HG03095 (cell line): ENCODE results near the gene LY6G6C.

ENCODE experiments used
- ATAC-seq: cut with Tn5 transposase; IDR thresholded peaks from one replicate; pipeline ENCODE4 v1.9.1; 2021; ENCODE audit warnings: moderate library complexity; ENCODE audit not compliant: unreplicated experiment

The LY6G6C gene

DNA sequence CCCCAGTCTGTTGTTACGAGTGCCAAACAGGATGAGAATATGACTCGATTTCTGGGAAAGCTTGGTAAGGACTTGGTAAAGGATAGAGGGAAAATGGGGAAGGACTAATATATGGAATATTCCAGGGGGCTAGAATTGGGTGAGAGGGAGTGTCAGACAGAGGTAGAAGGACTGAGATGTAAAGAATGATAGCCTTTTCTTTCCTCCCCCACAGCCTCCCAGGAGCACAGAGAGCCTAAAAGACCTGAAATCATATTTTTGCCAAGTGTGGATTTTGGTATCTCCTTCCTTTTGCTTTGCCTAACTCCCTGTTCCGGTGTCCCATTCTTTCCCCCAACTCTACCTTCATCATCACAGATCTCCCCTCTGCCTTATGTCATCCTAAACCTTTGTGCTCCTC, 21.3 kb upstream of the LY6G6C start:
- ATAC-seq = no peak

DNA sequence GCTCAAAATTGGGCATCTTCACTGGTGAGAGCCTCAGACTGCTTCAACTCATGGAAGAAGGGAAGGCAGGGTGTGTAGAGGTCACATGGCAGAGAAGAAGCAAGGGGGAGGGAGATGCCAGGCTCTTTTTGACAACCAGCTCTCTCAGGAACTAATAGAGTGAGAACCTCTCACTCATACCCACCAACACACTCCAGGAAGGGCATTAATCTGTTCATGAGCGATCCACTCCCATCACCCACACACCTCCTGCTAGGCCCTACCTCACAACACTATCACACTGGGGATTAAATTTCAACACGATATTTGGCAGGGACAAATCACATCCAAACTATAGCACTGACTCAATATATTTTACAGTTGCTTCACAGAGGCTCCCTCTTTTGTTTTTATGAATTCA, 20.3 kb upstream of the LY6G6C start:
- ATAC-seq = no peak

DNA sequence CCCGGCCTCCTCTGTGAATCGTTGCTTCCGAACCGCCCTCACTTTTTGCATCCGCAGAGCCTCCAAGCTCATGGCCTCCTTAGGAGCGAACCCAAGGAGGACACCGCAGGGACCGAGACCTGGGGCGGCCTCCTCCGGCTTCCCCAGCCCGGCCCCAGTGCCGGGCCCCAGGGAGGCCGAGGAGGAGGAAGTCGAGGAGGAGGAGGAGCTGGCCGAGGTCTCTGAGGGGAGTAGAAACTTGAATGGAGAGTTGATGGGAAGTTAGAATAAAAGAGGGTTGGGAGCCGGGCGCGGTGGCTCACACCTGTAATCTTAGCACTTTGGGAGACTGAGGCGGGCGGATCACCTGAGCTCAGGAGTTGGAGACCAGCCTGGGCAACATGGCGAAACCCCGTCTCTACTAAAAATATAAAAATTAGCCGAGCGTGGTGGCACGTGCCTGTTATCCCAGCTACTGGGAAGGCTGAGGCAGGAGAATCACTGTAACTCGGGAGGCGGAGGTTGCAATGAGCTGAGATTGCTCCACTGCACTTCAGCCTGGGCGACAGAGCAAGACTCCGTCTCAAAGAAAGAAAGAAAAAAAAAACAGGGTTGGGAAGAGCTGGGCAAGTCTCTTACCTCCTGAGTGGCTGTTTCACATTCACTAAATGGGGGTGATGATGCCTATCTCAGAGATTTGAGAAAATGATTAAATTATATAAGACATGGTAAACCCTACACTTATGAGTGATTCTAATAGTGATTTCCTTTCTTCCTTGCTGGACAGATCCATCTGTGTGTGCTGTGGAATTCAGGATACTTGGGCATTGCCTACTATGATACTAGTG, 19.1 kb upstream of the LY6G6C start:
- no peak for ATAC-seq

DNA sequence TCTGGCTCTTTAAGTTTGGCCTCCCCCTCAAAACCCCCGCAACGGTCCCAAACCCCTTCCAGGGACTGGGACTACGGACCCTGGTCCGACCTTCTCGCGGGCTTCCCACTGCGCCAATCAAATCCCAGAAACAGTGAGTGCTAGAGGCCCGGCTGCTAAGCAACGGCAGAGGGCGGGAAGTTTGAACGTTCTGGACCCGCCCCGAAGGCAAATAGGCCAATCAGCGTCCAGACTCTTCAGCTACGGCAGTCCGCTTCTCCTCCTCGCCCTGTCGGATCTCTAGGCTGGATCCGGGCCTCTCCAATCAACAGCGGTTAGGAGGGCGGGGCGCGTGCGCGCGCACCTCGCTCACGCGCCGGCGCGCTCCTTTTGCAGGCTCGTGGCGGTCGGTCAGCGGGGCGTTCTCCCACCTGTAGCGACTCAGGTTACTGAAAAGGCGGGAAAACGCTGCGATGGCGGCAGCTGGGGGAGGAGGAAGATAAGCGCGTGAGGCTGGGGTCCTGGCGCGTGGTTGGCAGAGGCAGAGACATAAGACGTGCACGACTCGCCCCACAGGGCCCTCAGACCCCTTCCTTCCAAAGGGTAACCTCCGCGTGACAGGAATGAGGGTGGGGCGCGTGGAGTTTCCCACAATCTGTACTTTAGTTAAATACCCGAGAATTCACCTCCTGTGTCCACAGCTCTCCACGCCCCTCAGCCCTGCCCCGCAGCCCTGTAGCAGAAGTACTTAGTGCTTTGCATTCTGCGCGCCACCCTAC, 18.3 kb upstream of the LY6G6C start, which contains the start of gene MSH5:
MSH5 (plus strand) TSS at position 367 of the 758 bp plus-strand sequence. CDS start 462 bp downstream, outside the sequence.
- peak; percentile 69 for ATAC-seq

DNA sequence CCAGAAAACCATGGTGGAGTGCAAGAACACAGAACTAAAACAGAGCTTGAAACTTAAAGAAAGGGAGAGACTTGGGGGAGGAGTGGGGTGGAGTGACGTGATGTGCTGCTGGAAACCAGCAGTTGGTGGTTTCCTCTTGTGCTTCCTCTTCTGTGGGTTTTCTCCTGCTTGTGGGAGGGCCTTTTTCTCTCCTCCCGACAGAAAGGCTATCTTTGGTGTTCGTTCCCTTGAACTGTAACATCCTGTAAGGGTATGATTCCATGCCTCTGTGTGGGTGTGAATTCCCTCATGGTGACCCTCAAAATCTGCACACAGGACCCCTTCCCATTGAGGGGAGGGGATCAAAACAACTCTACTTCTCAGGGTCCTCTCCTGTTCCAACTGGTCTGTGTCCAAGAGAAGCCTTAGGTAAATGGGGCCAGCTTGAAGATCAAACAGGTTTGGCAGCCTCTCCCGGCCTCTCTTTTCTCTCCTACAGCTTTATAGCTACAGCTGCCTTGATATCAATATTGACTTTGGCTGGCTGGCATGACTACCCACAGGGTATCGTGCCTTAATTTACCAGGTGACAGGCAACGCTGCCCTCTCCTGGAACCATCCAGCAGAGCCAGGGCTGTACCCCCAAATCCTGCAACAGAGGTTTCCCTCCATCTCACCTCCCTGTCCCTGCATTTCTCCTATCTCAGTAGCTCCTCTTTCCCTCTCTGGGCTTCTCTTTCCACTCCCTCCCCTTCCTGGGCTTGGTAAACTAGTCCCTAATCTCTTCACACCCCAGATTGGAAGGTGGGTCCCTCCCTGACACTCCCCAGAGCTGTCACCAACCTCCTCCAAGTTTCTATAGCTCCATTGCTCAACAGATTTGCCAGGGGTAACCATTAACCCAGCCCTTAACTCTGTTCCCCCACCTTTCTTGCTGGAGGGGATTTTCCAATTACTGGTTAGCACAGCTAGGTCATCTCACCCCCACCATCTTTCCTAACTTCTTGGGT, 16.7 kb upstream of the LY6G6C start:
- no peak for ATAC-seq

DNA sequence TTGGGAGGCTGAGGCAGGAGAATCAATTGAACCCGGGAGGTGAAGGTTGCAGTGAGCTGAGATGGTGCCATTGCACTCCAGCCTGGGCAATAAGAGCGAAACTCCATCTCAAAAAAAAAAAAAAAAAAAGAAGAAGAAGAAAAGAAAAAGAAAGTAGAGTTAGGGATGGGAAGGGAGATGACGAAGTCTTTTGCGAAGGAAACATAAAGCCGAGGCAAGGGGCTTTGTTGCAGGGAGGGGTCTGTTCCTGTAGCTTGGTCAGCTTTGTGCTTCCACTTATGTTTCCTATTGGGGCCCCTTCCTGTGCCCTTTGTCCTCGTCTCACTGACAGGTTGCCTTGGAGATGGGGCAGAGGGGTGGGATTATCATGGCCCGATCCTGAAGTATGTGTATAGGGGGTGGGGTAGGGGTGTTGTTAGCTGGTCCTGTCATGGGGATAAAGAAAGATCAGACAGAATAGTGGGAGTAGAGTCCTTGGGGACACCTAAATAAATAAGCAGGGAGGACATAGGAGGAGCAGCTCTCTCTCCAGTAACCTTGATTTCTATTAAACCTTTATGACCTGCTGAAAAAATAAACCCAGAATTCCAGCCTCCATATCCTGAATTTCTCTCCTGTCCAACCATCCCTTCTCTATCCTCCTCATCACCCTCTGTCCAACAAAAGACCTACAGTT, 15.9 kb upstream of the LY6G6C start:
- no peak for ATAC-seq

DNA sequence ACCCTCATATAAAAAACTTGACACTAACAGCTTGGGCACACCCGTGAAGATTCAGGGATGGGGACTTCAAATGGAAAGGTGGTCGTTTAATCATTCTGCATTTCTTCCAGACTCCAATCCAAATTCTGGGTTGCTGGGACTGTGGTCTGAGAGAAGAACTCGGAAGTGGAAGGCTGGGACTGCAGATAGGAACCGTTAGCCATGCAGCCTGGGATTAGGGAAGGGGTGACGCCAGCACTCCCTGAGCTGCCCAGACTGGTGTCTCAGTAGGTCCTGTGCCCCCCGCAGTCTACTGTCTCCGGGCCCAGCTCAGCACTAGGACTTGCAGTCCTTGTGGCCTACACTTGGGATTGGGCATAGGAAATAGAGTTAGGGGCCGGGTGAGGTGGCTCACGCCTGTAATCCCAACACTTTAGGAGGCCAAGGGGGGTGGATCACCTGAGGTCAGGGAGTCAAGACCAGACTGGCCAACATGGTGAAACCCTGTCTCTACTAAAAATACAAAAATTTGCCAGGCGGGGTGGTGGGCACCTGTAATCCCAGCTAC, 15.3 kb upstream of the LY6G6C start:
- ATAC-seq = no peak

DNA sequence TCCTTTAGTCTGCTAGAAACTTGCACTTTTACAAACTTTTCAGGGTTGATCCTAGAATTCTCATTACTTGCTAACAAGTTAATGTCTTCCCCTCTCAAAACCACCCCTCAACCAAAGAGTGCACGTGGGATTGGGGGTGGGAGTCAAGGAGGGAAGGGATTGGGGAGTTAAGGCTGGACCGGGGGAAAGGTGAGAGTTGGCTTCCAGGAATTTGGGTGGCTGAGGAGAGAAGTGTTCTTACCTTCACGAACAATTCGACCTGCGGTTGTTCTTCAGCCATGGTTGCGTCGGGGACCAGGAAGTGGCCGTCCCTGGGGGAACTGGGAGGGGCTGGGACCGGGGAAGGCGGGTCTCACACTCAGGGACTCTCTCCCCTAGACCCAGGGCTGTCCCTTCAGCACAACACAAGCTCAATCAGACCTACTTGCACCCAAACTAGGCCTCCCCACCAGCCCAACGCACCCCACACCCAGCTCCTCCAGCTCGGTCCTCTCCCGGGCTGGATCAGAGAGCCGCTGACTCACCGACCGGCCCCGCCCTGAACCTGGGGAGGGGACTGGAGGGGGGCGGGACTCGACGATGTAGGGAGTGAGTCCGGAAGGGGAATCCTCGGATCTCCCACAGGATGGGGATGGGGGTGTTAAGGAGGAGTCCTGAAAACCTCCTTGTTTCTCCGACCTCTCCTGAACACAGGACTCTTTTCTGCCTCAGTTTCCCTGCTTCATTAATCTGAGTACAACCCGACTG, 14.6 kb upstream of the LY6G6C start, which contains the start of gene CLIC1:
CLIC1 (minus strand) TSS at position 510 of the 747 bp plus-strand sequence; CDS start at position 280, 230 bp downstream.
- no peak for ATAC-seq

DNA sequence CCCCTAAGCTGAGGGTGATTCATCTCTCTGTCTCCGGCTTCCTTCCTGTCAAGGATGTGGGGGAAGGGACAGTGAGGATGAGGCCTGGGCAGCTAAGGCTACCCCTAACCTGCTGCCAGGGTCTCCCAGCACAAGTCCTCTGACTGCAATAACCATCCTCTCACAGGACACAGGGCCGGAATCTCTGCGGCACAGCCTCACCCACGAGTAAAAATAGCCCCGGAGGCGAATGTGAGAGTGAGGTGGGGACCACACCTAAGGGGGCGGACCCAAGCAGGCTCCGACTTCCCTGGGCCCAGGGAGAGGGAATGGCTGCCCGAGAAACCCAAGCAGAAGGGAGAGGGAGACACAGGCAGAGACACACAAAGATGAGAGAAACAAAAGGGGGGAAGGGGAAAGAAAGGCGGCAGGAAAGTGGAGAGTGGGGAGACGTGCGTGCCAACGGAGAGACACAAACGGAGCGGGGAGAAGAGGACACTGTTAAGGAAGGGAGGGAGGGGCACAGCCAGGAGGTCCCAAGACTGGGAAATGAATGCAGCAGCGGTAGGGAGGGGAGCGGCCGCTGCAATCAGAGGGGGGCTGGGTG, 13.4 kb upstream of the LY6G6C start:
- ATAC-seq = peak; percentile 24

DNA sequence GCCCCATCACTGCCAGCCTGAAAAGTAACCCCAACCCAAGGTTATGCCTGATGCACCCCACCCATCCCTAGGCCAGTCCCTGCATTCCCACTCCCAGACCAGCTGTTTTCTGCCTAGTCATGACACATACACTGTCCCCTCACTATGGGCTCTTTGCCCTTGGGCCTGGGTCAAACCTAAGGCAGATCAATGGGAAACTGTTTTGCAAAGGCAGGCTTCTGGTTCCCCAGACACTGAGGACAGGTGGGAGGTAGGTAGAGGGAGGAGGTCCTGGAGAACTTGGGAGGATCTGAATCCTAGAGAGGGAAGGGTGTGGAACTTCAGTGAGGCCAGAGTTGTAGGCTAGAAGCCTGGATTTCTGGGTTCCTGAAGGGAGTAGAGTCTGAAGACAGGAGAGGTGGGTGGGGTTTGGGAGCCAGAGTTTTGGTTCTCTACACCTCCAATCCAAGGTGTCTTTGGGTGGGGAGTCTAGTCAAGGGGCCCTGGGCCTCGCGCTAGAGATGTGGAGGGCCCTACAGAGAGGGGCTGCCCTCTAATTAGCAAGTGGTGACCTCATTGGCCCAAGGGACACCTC, 12.8 kb upstream of the LY6G6C start:
- ATAC-seq = no peak

DNA sequence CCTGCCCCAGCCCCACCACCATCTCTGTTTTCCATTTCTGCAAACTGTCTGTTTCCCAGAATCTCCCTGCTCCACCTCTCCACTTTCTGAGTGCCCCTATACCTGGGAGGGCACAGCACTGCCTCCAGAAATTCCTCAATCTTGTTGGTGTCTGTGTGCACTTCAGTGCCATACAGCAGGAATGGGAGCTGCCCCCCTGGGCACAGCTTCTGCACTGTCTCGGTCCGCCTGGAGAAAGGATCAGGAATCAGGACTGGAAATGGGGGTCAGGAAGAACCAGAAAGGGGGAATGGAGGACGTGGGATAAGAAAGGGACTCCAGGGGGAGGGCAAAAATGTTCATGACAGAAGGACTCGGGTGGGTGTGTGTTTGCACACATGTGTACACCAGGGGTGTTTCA, 12.2 kb upstream of the LY6G6C start:
- ATAC-seq = no peak

DNA sequence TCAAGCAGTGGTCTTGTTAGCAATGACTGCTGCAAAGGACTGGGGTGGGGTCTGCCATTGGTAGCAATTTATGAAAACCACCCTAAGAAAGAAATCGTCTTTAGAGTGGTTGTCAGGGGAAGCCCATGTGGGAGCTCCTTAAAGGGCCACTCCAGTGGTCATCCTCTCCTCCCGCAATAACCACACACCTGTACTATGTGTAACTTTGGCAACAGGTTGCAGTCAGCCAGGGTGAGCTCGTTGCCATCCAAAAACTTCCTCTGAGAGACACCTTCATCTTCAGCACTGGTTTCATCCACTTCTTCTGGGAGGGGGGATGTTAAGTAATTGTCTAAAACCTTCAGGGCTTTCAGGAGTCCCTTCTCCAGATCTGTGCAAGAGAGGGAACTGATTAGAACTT, 10.5 kb upstream of the LY6G6C start:
- no peak for ATAC-seq

DNA sequence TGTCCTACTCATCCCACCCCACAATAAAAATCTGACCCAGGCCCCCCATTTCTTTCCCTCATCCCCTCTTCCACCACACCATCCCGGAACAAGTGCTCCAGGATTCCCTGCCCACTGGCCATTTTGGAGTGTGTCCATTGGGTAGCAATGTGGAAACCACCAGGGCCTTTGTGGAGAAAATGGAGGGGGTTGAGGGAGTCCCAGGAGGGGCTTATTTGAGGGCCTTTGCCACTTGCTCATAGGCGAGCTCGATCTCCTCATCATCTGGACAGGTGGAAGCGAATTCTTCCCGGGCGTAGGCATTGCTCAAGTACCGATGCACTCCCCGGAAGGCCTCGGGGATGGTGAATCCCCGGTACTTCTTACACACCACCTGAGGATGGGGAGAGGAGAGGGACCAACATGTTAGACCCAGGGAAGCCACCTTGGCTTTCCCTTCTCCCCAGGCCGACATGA, 9.1 kb upstream of the LY6G6C start:
- ATAC-seq = no peak

DNA sequence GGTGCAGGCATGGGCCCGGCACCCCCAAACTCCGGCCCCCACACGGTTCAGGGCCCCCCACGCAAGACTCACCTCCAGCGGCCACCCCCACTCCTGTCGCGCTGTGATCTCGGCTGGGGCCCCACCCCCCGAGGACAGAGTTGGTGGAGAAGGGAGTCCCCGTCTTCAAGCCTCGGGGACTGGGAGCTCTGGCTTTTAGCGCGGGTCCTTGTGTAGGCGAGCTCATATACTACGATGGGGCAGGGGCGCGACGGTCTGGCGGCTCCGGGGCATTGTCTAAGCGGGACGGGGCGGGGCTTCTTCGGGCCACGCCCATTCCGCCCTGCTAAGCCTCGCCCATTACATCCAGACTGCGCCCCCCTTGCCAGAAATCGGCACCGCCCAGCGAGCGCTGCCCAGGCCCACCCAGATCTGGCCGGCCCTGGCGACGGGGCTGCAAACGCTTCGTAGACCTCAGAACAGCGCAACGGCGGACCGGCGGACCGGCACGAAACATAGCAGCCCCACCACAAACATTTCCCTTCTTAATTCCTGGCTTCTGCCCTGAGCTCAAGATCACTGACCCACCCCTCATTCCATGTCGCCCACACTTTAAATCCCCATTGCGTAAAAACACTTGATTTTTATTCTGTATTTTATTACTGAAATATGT, 8.6 kb upstream of the LY6G6C start:
- no peak for ATAC-seq

DNA sequence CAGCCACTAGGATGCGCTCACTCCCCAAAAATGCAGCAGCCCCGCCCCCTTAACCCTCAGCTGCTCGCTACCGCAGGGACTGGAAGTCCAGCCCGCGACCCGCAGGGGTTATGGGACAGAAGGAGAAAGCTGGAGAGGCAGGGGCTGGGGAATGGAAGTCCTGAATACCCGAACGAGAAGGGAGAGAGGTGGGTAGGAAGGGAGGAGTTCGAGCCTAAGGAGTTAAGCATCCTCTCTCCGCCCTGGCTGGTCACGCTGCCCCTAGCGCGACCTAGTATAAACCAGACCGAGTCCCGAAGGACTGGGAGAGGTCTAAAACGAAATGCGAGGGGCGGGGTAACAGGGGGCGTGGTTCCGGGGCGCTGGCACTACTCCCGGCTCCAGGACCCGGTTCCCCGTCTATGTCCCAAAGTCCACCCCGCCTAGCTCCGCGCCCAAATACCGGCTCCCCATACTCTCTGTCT, 8.0 kb upstream of the LY6G6C start:
- ATAC-seq = peak; percentile 45

DNA sequence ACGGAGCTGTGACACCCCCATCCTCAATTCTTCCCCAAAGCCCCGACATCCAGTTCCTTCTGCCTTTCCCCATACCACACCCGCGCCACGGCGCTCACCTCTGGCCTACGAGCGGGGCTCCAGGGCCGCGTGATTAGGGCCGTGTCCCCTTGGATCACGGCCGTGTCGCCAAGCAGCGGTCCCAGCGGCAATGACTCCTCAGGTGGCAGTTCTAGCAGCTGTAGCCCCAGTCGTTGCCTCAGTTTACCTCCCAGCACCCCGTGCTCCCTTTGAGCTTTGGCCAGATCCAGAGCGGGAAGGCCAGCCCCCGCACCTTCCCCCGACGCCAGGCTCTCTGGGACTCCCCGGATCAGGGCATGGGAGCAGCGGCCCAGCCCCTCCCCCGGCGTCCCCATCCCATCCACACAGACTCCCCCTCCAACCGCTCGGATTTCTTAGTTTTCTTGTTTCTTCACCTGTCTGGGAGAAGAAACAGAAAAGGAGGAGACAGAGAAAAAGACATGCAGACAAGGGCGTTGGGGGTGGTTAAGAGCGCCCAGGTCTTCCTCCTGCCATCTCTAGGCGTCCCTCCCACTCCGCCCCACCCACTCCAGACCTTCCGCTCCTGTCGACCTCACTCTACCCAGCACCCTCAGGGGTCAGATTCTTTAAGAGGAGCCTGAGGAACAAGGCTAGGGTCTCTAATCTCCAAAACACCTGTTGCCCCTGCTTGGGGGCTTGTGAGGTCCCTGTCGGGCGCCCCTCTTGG, 7.4 kb upstream of the LY6G6C start, which contains the start of gene DDAH2:
DDAH2 (minus strand) TSS at position 533 of the 748 bp plus-strand sequence; CDS start at position 395, 138 bp downstream.
- no peak for ATAC-seq
